K562 (cell line): ENCODE measurements around the gene SLC1A4. TPM values are rescaled to one million over a fixed set of nuclear protein-coding genes. Genes with fewer than 3 reads are reported as not detected.

Experiments
- ATAC-seq: fragments of 200-7000 bp; cut with Tn5 transposase; 3 replicates; pipeline ENCODE4 v1.9.1; 2020; ENCODE audit warnings: moderate library complexity
- BruUV-seq: library from RNA; stranded (reverse); fragments of 400-500 nt; replicated peaks from 2 replicates; lab custom pipeline; 2021; lab: Mats Ljungman, UMichigan
- CTCF ChIA-PET: fragments of 300-600 bp; formaldehyde crosslinking; extraction: SDS; loops from one replicate; lab custom pipeline; 2021; ENCODE audit warnings: low intra/inter-chr PET ratio; lab: Yijun Ruan, JAX
- POLR2A ChIA-PET: fragments of 300-600, 350-650 bp; sonication (Branson Sonifier 250); formaldehyde crosslinking; extraction: SDS; loops from one replicate; lab custom pipeline; 2021; ENCODE audit warnings: antibody characterized with exemption, inconsistent platforms; lab: Yijun Ruan, JAX
- DNase-seq, 4 experiments: peaks; one replicate each; pipeline versions ENCODE4 v3.0.0 to v3.0.0-alpha.2; 2011 to 2018; ENCODE audit warnings: low spot score in 3 of 4, mixed read lengths in 3 of 4; ENCODE audit errors: extremely low read depth in 1 of 4
- FAIRE-seq: peaks from 2 replicates; lab custom pipeline; 2011; peaks lifted over from hg19 to GRCh38; lab: Jason Lieb, UNC
- H2AFZ ChIP-seq: 2 replicates; pipeline ENCODE4 v1.6.0; 2011; ENCODE audit warnings: low read depth, low read length, control low read depth, inconsistent platforms
- H3K27ac ChIP-seq: fragments of 200-600 bp; 3 replicates; pipeline ENCODE4 v1.8.0; 2011; ENCODE audit warnings: low read depth, mild to moderate bottlenecking, control low read depth, inconsistent platforms, low read length, moderate library complexity, mixed read lengths; ENCODE audit errors: extremely low read depth
- H3K27me3 ChIP-seq, 2 experiments: fragments of 300-600 bp in 1 of 2; 2 replicates in 1 of 2; 3 replicates in 1 of 2; pipeline versions ENCODE4 v1.6.0 to v1.8.0; 2011; ENCODE audit warnings: inconsistent platforms in 2 of 2, low read length in 2 of 2, mild to moderate bottlenecking in 1 of 2, mixed read lengths in 1 of 2, moderate library complexity in 1 of 2; ENCODE audit not compliant: control insufficient read depth in 2 of 2, insufficient read depth in 2 of 2
- H3K36me3 ChIP-seq: fragments of 300-600 bp; 3 replicates; pipeline ENCODE4 v1.8.0; 2011; ENCODE audit warnings: mild to moderate bottlenecking, low read length, inconsistent platforms; ENCODE audit not compliant: control insufficient read depth, insufficient read depth
- H3K4me1 ChIP-seq, 2 experiments: fragments of 200-600 bp in 1 of 2; replicated peaks in 1 of 2; 2 replicates in 1 of 2; 3 replicates in 1 of 2; pipeline versions ENCODE4 v1.5.1 to v1.8.0; 2011; ENCODE audit warnings: inconsistent platforms in 2 of 2, low read length in 2 of 2, mild to moderate bottlenecking in 1 of 2, mixed read lengths in 1 of 2, moderate library complexity in 1 of 2; ENCODE audit not compliant: control insufficient read depth in 2 of 2, insufficient read depth in 2 of 2
- H3K4me2 ChIP-seq: 2 replicates; pipeline ENCODE4 v1.6.1; 2011; ENCODE audit warnings: low read length, control low read depth, inconsistent platforms, mixed read lengths; ENCODE audit not compliant: insufficient read depth
- H3K4me3 ChIP-seq: fragments of 200-600 bp; sonication (generic), shearing (Covaris generic); 2 replicates; pipeline ENCODE4 v1.5.1; 2016; ENCODE audit warnings: control low read depth, inconsistent platforms
- H3K79me2 ChIP-seq: fragments of 200-600 bp; 3 replicates; pipeline ENCODE4 v1.8.0; 2011; ENCODE audit warnings: low read length, inconsistent platforms; ENCODE audit not compliant: control insufficient read depth, insufficient read depth
- H3K9ac ChIP-seq, 2 experiments: 2 replicates each; pipeline versions ENCODE4 v1.6.0 to v1.6.1; 2011; ENCODE audit warnings: low read depth in 2 of 2, low read length in 2 of 2, control low read depth in 1 of 2, inconsistent platforms in 1 of 2, mild to moderate bottlenecking in 1 of 2, mixed read lengths in 1 of 2; ENCODE audit not compliant: insufficient read depth in 1 of 2
- H3K9me1 ChIP-seq: one replicate; pipeline ENCODE4 v1.6.0; 2011; ENCODE audit warnings: inconsistent platforms, mild to moderate bottlenecking, low read length, moderate library complexity; ENCODE audit not compliant: control insufficient read depth, insufficient read depth
- H3K9me3 ChIP-seq: replicated peaks from 2 replicates; pipeline ENCODE4 v1.5.1; 2011; ENCODE audit warnings: low read depth, low read length, inconsistent platforms; ENCODE audit not compliant: control insufficient read depth, insufficient read depth
- H4K20me1 ChIP-seq: replicated peaks from 2 replicates; pipeline ENCODE4 v1.6.1; 2011; ENCODE audit warnings: low read length, inconsistent platforms, mixed read lengths; ENCODE audit not compliant: control insufficient read depth, insufficient read depth
- GATA2 ChIP-seq: sonication (generic); formaldehyde crosslinking; IDR thresholded peaks from 2 replicates; pipeline ENCODE4 v1.4.0; 2020; ENCODE audit warnings: mild to moderate bottlenecking, missing genetic modification reagents
- JUND ChIP-seq, 2 experiments: IDR thresholded peaks; 2 replicates in 1 of 2; 3 replicates in 1 of 2; pipeline ENCODE4 v1.6.1; 2011; ENCODE audit warnings: borderline replicate concordance in 2 of 2, low read depth in 2 of 2, low read length in 2 of 2, improper control_type of control experiment in 1 of 2, missing biosample characterization in 1 of 2, missing genetic modification characterization in 1 of 2, missing genetic modification reagents in 1 of 2
- NUFIP1 ChIP-seq: fragments of 450-650 bp; IDR thresholded peaks from 2 replicates; pipeline ENCODE4 v1.6.1; 2018; ENCODE audit not compliant: partially characterized antibody
- RBBP5 ChIP-seq: fragments of 200-600 bp; sonication (generic); IDR thresholded peaks from 2 replicates; pipeline ENCODE4 v1.6.1; 2012; ENCODE audit warnings: borderline replicate concordance, mild to moderate bottlenecking, low read length, control low read depth, inconsistent platforms; ENCODE audit not compliant: insufficient read depth, poor library complexity, severe bottlenecking
- RBM15 ChIP-seq: fragments of 200-400 bp; formaldehyde crosslinking; IDR thresholded peaks from 2 replicates; pipeline ENCODE4 v1.6.1; 2018; ENCODE audit warnings: mild to moderate bottlenecking, low read length, moderate library complexity; ENCODE audit not compliant: insufficient read depth
- TARDBP ChIP-seq: fragments of 450-650 bp; IDR thresholded peaks from 2 replicates; pipeline ENCODE4 v1.6.1; 2016
- TSHZ1 ChIP-seq: fragments of 250-450 bp; sonication (Bioruptor Pico); IDR thresholded peaks from 2 replicates; pipeline ENCODE4 v1.4.0; 2020; ENCODE audit warnings: mild to moderate bottlenecking, moderate library complexity
- ZFP91 ChIP-seq: sonication (generic); formaldehyde crosslinking; IDR thresholded peaks from 2 replicates; pipeline ENCODE4 v1.8.0; 2022; ENCODE audit warnings: mild to moderate bottlenecking, missing genetic modification reagents
- ZKSCAN3 ChIP-seq: fragments of 250-450 bp; sonication (Bioruptor Pico); IDR thresholded peaks from 2 replicates; pipeline ENCODE4 v1.4.0; 2020
- ZNF121 ChIP-seq: sonication (generic); formaldehyde crosslinking; conservative IDR thresholded peaks from 2 replicates; pipeline ENCODE4 v1.8.0; 2022; ENCODE audit warnings: missing genetic modification reagents
- ZNF384 ChIP-seq: IDR thresholded peaks from 2 replicates; pipeline ENCODE4 v1.6.1; 2012; ENCODE audit warnings: low read depth, low read length, improper control_type of control experiment
- ZNF436 ChIP-seq: fragments of 250-450, 450-650 bp; sonication (Bioruptor Pico); formaldehyde crosslinking; IDR thresholded peaks from 2 replicates; pipeline ENCODE4 v1.7.0; 2020; ENCODE audit warnings: mild to moderate bottlenecking
- WGBS: fragments of 100-300 bp; shearing (Covaris generic); methylation state at CpG from one replicate; pipeline ENCODE4 v1.1.6; 2016; ENCODE audit warnings: low coverage, mixed read lengths; ENCODE audit not compliant: insufficient coverage; ENCODE audit errors: missing lambda C conversion rate; 5-methylcytosine and 5-hydroxymethylcytosine counted together
- in situ Hi-C: fragments of 300-500 bp; cut with MboI; formaldehyde crosslinking; loops from 4 replicates; pipeline ENCODE4 v1.15.0; 2018; ENCODE audit warnings: inconsistent platforms, mixed read lengths
- intact Hi-C: fragments of 100-400 bp; cut with micrococcal nuclease; formaldehyde crosslinking; loops from 2 replicates; pipeline ENCODE4 v1.14.2; 2022
- polyA plus RNA-seq, 8 experiments: library from polyadenylated mRNA; depleted of rRNA in 4 of 8; stranded (reverse) in 5 of 8; unstranded in 3 of 8; fragments of >200 nt; fragmentation: Nextera tagmentation in 2 of 8; fragmentation: Illumina TruSeq in 1 of 8; extraction: Ambion mirVana in 2 of 8; extraction: Trizol in 1 of 8; gene quantifications; 2 replicates each; pipeline versions ENCODE4 v1.2.1 to v1.2.3, GENCODE V29; 2011 to 2014; ENCODE audit warnings: inconsistent platforms in 1 of 8, missing spikeins in 1 of 8
- total RNA-seq, 7 experiments: library from RNA; depleted of rRNA in 6 of 7; stranded (reverse); fragments of >200 nt in 6 of 7; fragmentation: Illumina TruSeq in 2 of 7; extraction: Trizol in 2 of 7; gene quantifications; 2 replicates each; pipeline versions ENCODE4 v1.2.1 to v1.2.3, GENCODE V29; 2011 to 2021; ENCODE audit warnings: low replicate concordance in 1 of 7

SLC1A4 gene
- total and polyA plus RNA-seq, 9 of the 15 experiments (the other 6 are each of a cell fraction or from before 2014, with no cell fraction given) = 4.4 to 24.0 (median 10.9) TPM

- Histone ChIP-seq H3K27me3 (peaks cover 14 to 15% of the 10 kb centered on the region in 2 experiments; a peak in 4 of 5 replicates), H3K9me1 (no peaks in the 10 kb centered on the region), H3K4me1 (0 out of 5 replicates have a peak, but pooled peaks cover 0 to 6% of the 10 kb centered on the region in 2 experiments), H3K27ac (no peak overlapping the region)
- FAIRE-seq (no peak), ATAC-seq (no peak)
- in situ Hi-C loops = no loop called here
- CTCF ChIA-PET = no interaction called here
- TF ChIP-seq ZNF384 (peak; percentile 44; the same call in 1 of the 2 replicates), TSHZ1 (no peak), ZFP91 (no peak), ZNF436 (CRISPR knock-in tag) (no peak), ZNF121 (peak; percentile 79), RBM15 (no peak), RBBP5 (no peak), TARDBP (no peak), GATA2 (no peak), ZKSCAN3 (no peak), JUND (IDR thresholded peaks at IDR 0.05; ENCODE audit: borderline replicate concordance, low read depth, low read length) (peak; percentile 31; the same call in 1 of the 2 replicates), JUND (tag; IDR thresholded peaks at IDR 0.05; ENCODE audit: borderline replicate concordance, low read depth, low read length) (no peak), NUFIP1 (no peak)
- TF ChIP-seq, all 486 proteins: peak for 3
- POLR2A ChIA-PET = interaction anchor here (1.0 to 1.7 kb wide), 2 partner anchors 8 to 11 kb away, joined by 3 to 5 read pairs; no protein-coding TSS in a partner anchor
- WGBS = 15% methylated on average over 15 of the region's 15 CpGs
- Histone ChIP-seq H3K4me3 (no peak overlapping the region), H3K4me2 (no peak overlapping the region; the same call in 1 of the 2 replicates), H3K79me2 (no peaks in the 10 kb centered on the region), H3K9ac (no peak overlapping the region), H4K20me1 (no peaks in the 10 kb centered on the region), H2AFZ (no peak overlapping the region), H3K9me3 (peaks cover 4% of the 10 kb centered on the region), H3K36me3 (no peaks in the 10 kb centered on the region)
- BruUV-seq = no TSS peak
- no peak for DNase-seq
- intact Hi-C loops = no loop called here
Measured at GRCh38 chr2:64952511-64953482, 36.4 kb upstream of the SLC1A4 start.
